Fibroblast of lung (primary cell): Measurements from ENCODE around the gene MRPL58.

Source experiments
- CTCF ChIP-seq, 2 donors: IDR thresholded peaks in 1 of 2; conservative IDR thresholded peaks in 1 of 2; 1 replicate in 1 of 2; 2 replicates in 1 of 2; pipeline ENCODE4 v1.5.1; 2011 to 2012; ENCODE audit warnings: low read length in 2 of 2, control low read depth in 1 of 2, inconsistent platforms in 1 of 2, low read depth in 1 of 2, mild to moderate bottlenecking in 1 of 2
- EZH2 ChIP-seq: IDR thresholded peaks from 2 replicates; pipeline ENCODE4 v1.5.1; 2012; ENCODE audit warnings: low read length, control low read depth, mild to moderate bottlenecking; ENCODE audit errors: missing control alignments

- TF ChIP-seq CTCF (conservative IDR thresholded peaks at IDR 0.05 in 1 of 2, IDR thresholded peaks at IDR 0.05 in 1 of 2; ENCODE audit: low read depth in 1 of 2, low read length in 2 of 2) (no peak), EZH2 (no peak)
Measured at GRCh38 chr17:74990581-74991105, 21.8 kb upstream of the MRPL58 start.
